PC-9 (cell line): ENCODE data around the gene MRPL16. TPM values are rescaled to one million over a fixed set of nuclear protein-coding genes. Genes with fewer than 3 reads are reported as not detected.
A peak's percentile ranks its signal among the peaks of the same experiment; 100 is the strongest.

Source experiments
- BruUV-seq: library from RNA; stranded (reverse); fragments of 400-500 nt; replicated peaks from 2 replicates; lab custom pipeline; 2021; lab: Mats Ljungman, UMichigan
- CTCF ChIA-PET: fragments of 300-600 bp; sonication (Branson Sonifier 250); formaldehyde crosslinking; loops from one replicate; lab custom pipeline; 2022; ENCODE audit warnings: antibody characterized with exemption; lab: Charles Lee
- POLR2A ChIA-PET: fragments of 300-600 bp; sonication (Branson Sonifier 250); formaldehyde crosslinking; loops from one replicate; lab custom pipeline; 2022; ENCODE audit warnings: antibody characterized with exemption; ENCODE audit not compliant: unreplicated experiment; lab: Charles Lee
- DNase-seq, 2 experiments: peaks; one replicate each; pipeline versions ENCODE4 v3.0.0 to v3.0.0-alpha.2; 2015 to 2022; ENCODE audit warnings: mixed read lengths in 1 of 2
- H2AFZ ChIP-seq: fragments of 200-600 bp; sonication (generic); 2 replicates; pipeline ENCODE4 v1.8.1; 2017; ENCODE audit warnings: antibody characterized with exemption
- H3F3A ChIP-seq: fragments of 200-600 bp; sonication (generic); 2 replicates; pipeline ENCODE4 v1.8.1; 2017; ENCODE audit warnings: antibody characterized with exemption, mild to moderate bottlenecking, low read depth; ENCODE audit not compliant: insufficient read depth
- H3K27ac ChIP-seq: fragments of 200-600 bp; sonication (generic); 2 replicates; pipeline ENCODE4 v1.6.1; 2016; ENCODE audit warnings: mixed run types
- H3K27me3 ChIP-seq: fragments of 200-600 bp; sonication (generic); 2 replicates; pipeline ENCODE4 v1.6.1; 2016; ENCODE audit warnings: low read depth, mixed run types; ENCODE audit not compliant: insufficient read depth
- H3K36me3 ChIP-seq: fragments of 200-600 bp; sonication (generic); 2 replicates; pipeline ENCODE4 v1.6.1; 2016; ENCODE audit warnings: low read depth, mixed run types
- H3K4me1 ChIP-seq: fragments of 200-600 bp; sonication (generic); replicated peaks from 2 replicates; pipeline ENCODE4 v1.6.1; 2016; ENCODE audit warnings: mixed run types; ENCODE audit not compliant: insufficient read depth
- H3K4me2 ChIP-seq: fragments of 200-600 bp; sonication (generic); 2 replicates; pipeline ENCODE4 v1.6.1; 2017; ENCODE audit warnings: mixed run types
- H3K4me3 ChIP-seq: fragments of 200-600 bp; sonication (generic); 2 replicates; pipeline ENCODE4 v1.6.1; 2016; ENCODE audit warnings: mixed run types
- H3K79me2 ChIP-seq: fragments of 200-600 bp; sonication (generic); 2 replicates; pipeline ENCODE4 v1.6.1; 2017; ENCODE audit warnings: low read depth, mixed run types
- H3K9me2 ChIP-seq: fragments of 200-600 bp; sonication (generic); 2 replicates; pipeline ENCODE4 v1.8.1; 2017; ENCODE audit warnings: mild to moderate bottlenecking; ENCODE audit not compliant: insufficient read depth
- H3K9me3 ChIP-seq: fragments of 200-600 bp; sonication (generic); 2 replicates; pipeline ENCODE4 v1.8.1; 2016; ENCODE audit warnings: low read depth; ENCODE audit not compliant: insufficient read depth
- H4K20me1 ChIP-seq: fragments of 200-600 bp; sonication (generic); 2 replicates; pipeline ENCODE4 v1.8.1; 2017; ENCODE audit not compliant: insufficient read depth
- CTCF ChIP-seq: fragments of 200-600 bp; sonication (generic); conservative IDR thresholded peaks from 2 replicates; pipeline ENCODE4 v1.6.1; 2017; ENCODE audit warnings: mixed run types, antibody characterized with exemption, mild to moderate bottlenecking, moderate library complexity
- EZH2 ChIP-seq: fragments of 200-600 bp; sonication (generic); IDR thresholded peaks from 2 replicates; pipeline ENCODE4 v1.8.0; 2017; ENCODE audit warnings: antibody characterized with exemption, low read depth
- intact Hi-C: fragments of 100-400 bp; cut with micrococcal nuclease; formaldehyde crosslinking; loops from one replicate; pipeline ENCODE4 v1.10.0; 2022; ENCODE audit not compliant: unreplicated experiment
- total RNA-seq: library from RNA; stranded (reverse); gene quantifications from 2 replicates; pipeline ENCODE4 v1.2.3, GENCODE V29; 2021

The MRPL16 gene
- total RNA-seq, 1 experiment from 2014 or later, result 64.7 TPM

DNA sequence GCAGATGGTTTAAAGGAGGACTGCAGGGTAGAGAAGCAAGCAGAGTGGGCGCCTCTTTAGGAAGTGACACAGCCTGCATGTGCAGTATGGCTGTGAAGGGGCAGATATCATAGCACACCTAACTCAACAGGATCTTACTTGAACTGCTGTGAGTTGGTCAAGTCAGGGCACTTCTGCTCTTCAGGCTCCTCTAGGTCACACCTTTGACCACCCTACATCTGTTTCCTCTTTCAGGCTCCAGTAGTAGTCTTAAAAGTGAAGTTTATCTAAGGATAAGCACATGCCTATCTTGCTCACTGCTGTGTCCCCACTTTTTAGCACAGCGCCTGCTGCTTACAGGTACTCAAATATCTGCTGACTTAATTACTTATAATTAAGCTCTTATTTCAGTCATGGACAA, 6.5 kb downstream of the MRPL16 start:
- H3K9me2 ChIP-seq, result no peaks in the 10 kb centered on the region
- no peak overlapping the region for H3K4me2 ChIP-seq
- ChIA-PET POLR2A (no interaction called here), CTCF (no interaction called here)
- 0 out of 2 replicates have a peak, but pooled peaks cover 14% of the 10 kb centered on the region for H3K36me3 ChIP-seq
- intact Hi-C loops, result no loop called here
- no peak overlapping the region for H2AFZ ChIP-seq
- H3F3A ChIP-seq, result peaks cover 53% of the 10 kb centered on the region
- H3K4me1 ChIP-seq, result peaks cover 27% of the 10 kb centered on the region
- H3K9me3 ChIP-seq, result no peaks in the 10 kb centered on the region
- H3K27me3 ChIP-seq, result no peaks in the 10 kb centered on the region
- H4K20me1 ChIP-seq, result no peaks in the 10 kb centered on the region
- peaks cover 6% of the 10 kb centered on the region for H3K79me2 ChIP-seq
- BruUV-seq, result no TSS peak
- DNase-seq, result no peak
- H3K27ac ChIP-seq, result no peak overlapping the region
- TF ChIP-seq CTCF (no peak), EZH2 (no peak)
- H3K4me3 ChIP-seq, result no peak overlapping the region

DNA sequence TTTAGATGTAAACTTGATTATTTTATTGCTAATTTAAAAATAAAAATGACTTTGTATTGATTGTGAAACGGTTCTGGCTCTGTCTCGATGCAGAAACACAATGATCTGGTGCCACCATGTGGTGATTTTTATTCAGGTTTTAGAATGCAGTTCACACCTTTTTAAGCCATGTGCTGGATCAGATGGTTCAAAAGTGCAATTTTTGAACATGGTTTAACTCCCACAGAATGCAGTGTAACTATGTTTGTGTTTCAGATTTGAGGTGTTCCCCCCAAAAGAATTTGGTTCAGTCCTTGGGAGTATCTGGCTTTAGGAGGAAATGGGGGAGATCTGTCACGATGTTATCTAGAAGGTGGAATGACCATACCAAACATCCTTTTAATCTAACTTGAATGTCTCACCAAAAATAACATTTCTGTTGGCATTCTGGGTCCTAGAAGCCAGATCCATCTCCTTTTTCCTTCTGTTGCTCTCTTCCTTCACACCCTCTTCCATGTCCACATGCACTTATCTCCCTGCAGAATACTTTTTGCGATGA, 7.9 kb downstream of the MRPL16 start:
- H3K4me2 ChIP-seq, result no peak overlapping the region
- no peak overlapping the region for H3K27ac ChIP-seq
- DNase-seq, result peak; percentile 39 to 48
- no peak overlapping the region for H3K4me3 ChIP-seq
- TF ChIP-seq EZH2, result no peak
- peak; percentile 91 for TF ChIP-seq CTCF
- CTCF ChIA-PET, result interaction anchor here (0.9 to 2.9 kb wide), 3 partner anchors 48 to 116 kb away, joined by 3 to 16 read pairs (median 4); partner anchors contain the start of gene STX3
- POLR2A ChIA-PET, result no interaction called here
- no peak overlapping the region for H2AFZ ChIP-seq
- H3K9me2 ChIP-seq, result no peaks in the 10 kb centered on the region
- peaks cover 25% of the 10 kb centered on the region for H3K4me1 ChIP-seq
- no peaks in the 10 kb centered on the region for H3K27me3 ChIP-seq
- peaks cover 43% of the 10 kb centered on the region for H3F3A ChIP-seq
- peaks cover 3% of the 10 kb centered on the region; the same call in 1 of the 2 replicates for H3K36me3 ChIP-seq
- intact Hi-C loops, result loop anchor here (1.0 to 2.0 kb wide), 3 partner anchors 48 to 265 kb away; partner anchors contain the start of gene PATL1
- BruUV-seq, result no TSS peak
- H3K79me2 ChIP-seq, result no peaks in the 10 kb centered on the region
- no peaks in the 10 kb centered on the region for H3K9me3 ChIP-seq
- H4K20me1 ChIP-seq, result no peaks in the 10 kb centered on the region

DNA sequence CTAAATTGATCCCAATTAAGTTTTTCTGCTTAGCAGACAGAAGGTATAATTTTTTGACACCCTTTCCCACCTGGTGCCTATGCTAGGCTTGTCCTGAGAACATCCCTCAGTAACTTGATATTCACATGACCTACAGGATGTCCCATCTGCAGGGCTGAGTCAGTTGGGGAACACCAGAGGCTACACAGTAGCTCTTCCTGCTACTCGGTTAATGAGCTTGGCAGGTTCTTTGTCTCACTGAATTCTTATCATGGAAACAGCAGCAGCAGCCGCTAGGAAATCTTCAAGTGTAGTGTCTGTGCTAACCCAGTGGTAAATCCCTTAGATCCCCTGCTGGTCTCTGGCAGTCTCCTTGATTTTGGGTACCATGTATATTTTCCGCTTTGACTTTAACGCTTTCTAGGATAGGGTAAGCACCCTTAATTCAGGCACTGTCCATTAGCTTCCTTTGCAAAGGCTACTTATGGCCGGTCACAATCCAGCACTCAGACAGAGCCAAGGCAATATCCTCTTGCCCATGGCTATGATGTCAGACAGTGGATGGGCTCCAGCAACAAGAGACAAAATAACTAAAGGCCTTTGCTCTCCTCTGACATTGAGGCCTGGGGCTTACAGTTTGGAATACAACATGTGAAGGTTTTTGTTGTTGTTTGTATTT, 8.5 kb downstream of the MRPL16 start:
- no TSS peak for BruUV-seq

More for the DNA sequence above, 8.5 kb downstream of the MRPL16 start:
- Histone ChIP-seq H3K27ac (0 out of 2 replicates have a peak overlapping the region, but pooled peaks have one; percentile 16), H3K9me3 (no peaks in the 10 kb centered on the region), H3K4me2 (no peak overlapping the region), H3K36me3 (peaks cover 7% of the 10 kb centered on the region; the same call in 1 of the 2 replicates), H3F3A (peaks cover 41% of the 10 kb centered on the region), H3K9me2 (no peaks in the 10 kb centered on the region), H3K4me1 (peaks cover 25% of the 10 kb centered on the region), H3K79me2 (no peaks in the 10 kb centered on the region), H3K4me3 (no peak overlapping the region), H4K20me1 (no peaks in the 10 kb centered on the region), H2AFZ (no peak overlapping the region), H3K27me3 (no peaks in the 10 kb centered on the region)
- CTCF ChIA-PET, result interaction anchor here (0.6 to 2.9 kb wide), 7 partner anchors 12 to 132 kb away, joined by 3 to 16 read pairs (median 4); partner anchors contain the start of gene STX3
- TF ChIP-seq EZH2, result no peak
- no peak for TF ChIP-seq CTCF
- DNase-seq, result no peak
- intact Hi-C loops, result loop anchor here (1.0 to 2.0 kb wide), 3 partner anchors 48 to 265 kb away; partner anchors contain the start of gene PATL1
- POLR2A ChIA-PET, result no interaction called here
